Eye (tissue), 1 donor: ENCODE measurements around the gene OST4.
A peak's percentile ranks its signal among the peaks of the same experiment; 100 is the strongest.

ENCODE experiments used
- DNase-seq: peaks from one replicate; pipeline ENCODE4 v3.0.0-alpha.2; 2015

The OST4 gene

GRCh38 chr2:27050996-27051901, 20.2 kb downstream of the OST4 start, which contains the start of gene AGBL5:
Gene AGBL5 (plus strand): TSS chr2:27051668. CDS start chr2:27052959, 1,291 bp downstream.
- DNase-seq: peak; percentile 98

- DNase-seq: peak; percentile 100
These were observed 21.0 kb downstream of the OST4 start for GRCh38 chr2:27050281-27050995.

- DNase-seq: peak; percentile 12
These were observed 21.8 kb downstream of the OST4 start for GRCh38 chr2:27049422-27050280.

GRCh38 chr2:27042985-27043634, 28.3 kb downstream of the OST4 start:
- DNase-seq: no peak

- DNase-seq: no peak
These were observed 29.2 kb downstream of the OST4 start for GRCh38 chr2:27042159-27042661.

GRCh38 chr2:27041752-27042151, 29.7 kb downstream of the OST4 start:
- peak; percentile 42 for DNase-seq

GRCh38 chr2:27040282-27040681, 31.2 kb downstream of the OST4 start:
- DNase-seq: no peak

GRCh38 chr2:27039871-27040270, 31.6 kb downstream of the OST4 start:
- DNase-seq: no peak

- no peak for DNase-seq
These were observed 32.0 kb downstream of the OST4 start for GRCh38 chr2:27039426-27039825.

- no peak for DNase-seq
These were observed 32.7 kb downstream of the OST4 start for GRCh38 chr2:27038631-27039339.

GRCh38 chr2:27038012-27038411, 33.4 kb downstream of the OST4 start:
- DNase-seq: no peak

GRCh38 chr2:27033253-27033852, 38.1 kb downstream of the OST4 start:
- DNase-seq: no peak

- peak; percentile 94 for DNase-seq
These were observed 38.8 kb downstream of the OST4 start, which contains the start of gene TMEM214 for GRCh38 chr2:27032495-27033252. Gene TMEM214 (plus strand): TSS chr2:27032965. CDS start chr2:27033016, 51 bp downstream.

GRCh38 chr2:27029051-27029450, 42.4 kb downstream of the OST4 start:
- DNase-seq: no peak

GRCh38 chr2:27027211-27027651, 44.2 kb downstream of the OST4 start:
- no peak for DNase-seq

GRCh38 chr2:27025861-27026851, 45.3 kb downstream of the OST4 start:
- no peak for DNase-seq

GRCh38 chr2:27025281-27025800, 46.1 kb downstream of the OST4 start:
- DNase-seq: no peak

GRCh38 chr2:27024812-27025211, 46.6 kb downstream of the OST4 start:
- DNase-seq: no peak

GRCh38 chr2:27024188-27024587, 47.3 kb downstream of the OST4 start:
- no peak for DNase-seq
